Activated CD8-positive, alpha-beta memory T cell treated with anti-CD3 and anti-CD28 coated beads, Interleukin-2, amount 50 U/mL, for 4 hours (primary cell): ENCODE measurements around the gene AMOTL2.

Experiments used
- DNase-seq: peaks from one replicate; pipeline ENCODE4 v3.0.0-alpha.2; 2020

The AMOTL2 gene

GRCh38 chr3:134330883-134331810 is 43.1 kb downstream of the AMOTL2 start:
- no peak for DNase-seq

- no peak for DNase-seq
Measured at GRCh38 chr3:134328846-134329245, 45.4 kb downstream of the AMOTL2 start.

DNA sequence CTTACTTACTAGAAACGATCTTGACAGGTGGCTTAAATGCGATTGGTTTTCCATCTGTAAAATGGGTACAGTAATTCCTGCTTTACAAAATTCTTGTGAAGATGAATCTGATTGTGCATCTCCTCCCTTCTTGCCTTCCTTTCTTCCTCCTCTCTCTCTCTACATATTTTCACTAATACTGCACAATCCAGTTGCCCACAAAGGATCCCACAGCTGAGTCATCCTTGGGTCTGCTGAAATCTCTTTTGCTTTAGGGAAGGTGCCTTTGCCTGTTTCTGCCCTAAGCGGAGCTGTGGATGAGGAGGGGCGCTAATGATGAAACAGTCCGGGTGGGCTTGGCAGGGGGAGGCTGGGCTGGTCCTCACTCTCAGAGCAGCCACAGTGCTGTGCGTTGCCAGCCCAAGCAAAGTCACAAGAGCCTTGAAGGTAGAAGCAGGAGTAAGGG is 46.1 kb downstream of the AMOTL2 start:
- no peak for DNase-seq

DNA sequence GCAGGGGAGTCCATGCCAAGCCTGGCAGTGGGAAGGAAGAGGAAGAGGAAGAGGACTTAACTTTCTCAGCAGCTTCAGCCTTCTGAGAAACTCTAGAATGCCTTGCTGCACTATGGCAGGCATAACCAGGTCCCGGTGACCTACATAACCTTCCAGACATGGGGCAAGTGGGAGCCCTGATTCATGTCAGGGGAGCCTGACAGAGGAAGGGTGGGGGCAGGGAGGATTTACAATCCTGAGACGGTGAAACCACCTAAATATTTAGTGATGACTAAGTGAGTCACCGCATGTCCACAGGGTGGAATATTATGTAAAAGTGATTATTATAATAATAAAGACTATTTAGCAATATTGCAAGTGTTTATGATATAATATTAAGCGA is 46.7 kb downstream of the AMOTL2 start:
- DNase-seq = no peak

- no peak for DNase-seq
Measured at GRCh38 chr3:134326760-134327593, 47.3 kb downstream of the AMOTL2 start.

DNA sequence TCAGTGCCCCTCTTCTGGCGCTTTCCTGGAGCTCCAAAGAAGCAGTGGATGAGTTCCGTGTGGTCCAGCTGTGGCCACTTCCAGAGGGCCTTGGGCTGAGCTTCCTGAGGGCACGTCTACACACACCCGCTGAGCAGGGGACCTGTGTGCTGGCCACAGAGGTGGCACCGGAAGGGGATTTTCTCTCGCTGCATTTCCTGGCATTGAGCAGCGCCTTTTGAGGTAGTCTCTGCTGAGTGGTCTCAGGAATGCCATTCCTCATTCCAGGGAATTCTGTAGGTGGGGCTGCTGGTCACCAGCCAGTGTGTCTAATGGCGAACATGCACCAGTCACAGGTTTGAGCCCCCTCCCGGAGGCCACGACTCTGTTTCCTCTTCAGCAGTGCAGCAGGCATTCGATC is 48.1 kb downstream of the AMOTL2 start:
- no peak for DNase-seq

- DNase-seq = no peak
Measured at GRCh38 chr3:134325706-134326105, 48.5 kb downstream of the AMOTL2 start.

DNA sequence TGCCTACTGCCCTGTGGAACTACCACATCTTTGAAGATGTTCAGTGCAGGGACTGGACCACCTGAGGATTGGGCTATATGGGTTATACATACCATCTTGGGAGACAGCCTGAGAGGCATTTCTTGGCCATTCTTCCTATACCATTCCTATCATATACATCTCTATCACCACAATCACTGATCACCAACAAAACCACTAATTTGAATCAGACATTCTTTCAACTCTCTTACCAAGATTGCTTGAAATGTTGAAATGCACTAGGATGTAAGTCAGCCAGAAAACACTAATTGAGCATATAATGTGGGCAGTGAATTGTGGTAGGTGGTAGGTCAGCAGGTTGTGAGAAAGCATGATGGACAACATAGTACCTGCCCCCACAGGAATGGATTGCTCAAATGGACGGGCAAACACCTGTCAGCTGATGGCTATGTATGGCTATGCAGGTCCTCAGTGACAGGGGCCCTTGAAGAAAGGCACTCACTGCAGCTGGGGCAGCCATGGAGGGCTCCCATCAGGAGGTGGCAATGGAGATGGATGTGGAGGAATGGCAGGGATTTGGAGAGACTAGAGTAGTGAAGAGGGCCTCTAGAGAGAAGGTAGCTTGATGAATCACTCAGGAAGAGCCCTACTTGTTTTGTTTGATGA is 49.1 kb downstream of the AMOTL2 start:
- DNase-seq = no peak

GRCh38 chr3:134323966-134324962 is 50.0 kb downstream of the AMOTL2 start:
- no peak for DNase-seq

DNA sequence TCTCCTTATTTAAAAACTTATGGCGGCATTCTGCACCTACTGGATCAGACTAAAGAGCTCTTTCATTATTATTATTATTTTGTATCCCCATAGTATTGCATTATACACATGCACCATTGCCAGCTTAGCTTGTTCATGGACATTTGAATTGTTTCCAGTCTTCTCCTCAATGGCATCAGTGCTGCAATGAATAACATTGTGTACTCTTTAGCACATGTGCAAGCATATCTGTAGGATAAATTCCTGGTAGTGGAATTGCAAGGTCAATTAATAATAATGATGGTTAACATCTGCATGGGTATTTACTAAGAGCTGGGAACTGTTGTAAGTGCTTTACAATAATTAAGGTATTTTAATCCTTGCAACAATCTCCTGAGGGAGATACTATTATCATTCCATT is 52.0 kb downstream of the AMOTL2 start:
- DNase-seq = no peak

DNA sequence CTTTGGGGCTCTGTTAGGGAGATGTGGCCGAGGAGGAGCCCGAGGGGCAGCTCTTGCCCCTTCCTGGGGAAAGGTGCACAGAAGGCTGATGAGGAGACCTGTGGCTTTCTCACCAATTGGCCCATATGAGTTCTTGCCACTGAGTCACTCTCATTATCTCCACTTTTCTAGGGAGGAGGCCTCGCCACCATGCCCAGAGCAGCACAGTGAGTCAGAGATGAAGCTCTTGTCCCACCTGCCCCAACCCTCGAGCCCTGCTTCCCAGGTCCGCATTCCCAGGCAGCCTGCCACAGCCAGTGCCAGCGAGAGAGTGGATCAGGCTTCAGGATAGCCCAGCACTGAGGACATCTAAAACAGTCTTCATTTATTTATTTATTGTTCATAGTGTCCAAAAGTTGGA is 53.5 kb downstream of the AMOTL2 start:
- no peak for DNase-seq

GRCh38 chr3:134319931-134320330 is 54.3 kb downstream of the AMOTL2 start:
- no peak for DNase-seq

DNA sequence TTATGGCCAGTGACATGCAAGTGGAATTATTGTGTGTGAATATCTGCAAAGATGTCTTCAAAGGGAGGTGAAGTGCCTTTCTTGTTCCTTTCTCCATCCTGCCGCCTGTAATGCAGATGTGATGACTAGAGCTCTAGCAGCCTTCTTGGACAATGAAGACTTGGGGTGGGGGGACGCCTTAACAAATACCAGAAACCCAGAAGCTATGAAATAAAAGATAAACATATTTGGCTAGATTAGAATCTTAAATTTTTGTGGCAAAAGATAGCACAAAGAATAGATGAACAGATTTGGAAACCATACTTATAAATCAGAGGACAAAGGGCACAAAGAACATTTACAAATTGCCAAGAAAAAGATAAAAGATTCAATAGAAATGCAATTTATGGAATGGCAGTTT is 56.1 kb downstream of the AMOTL2 start:
- no peak for DNase-seq

DNA sequence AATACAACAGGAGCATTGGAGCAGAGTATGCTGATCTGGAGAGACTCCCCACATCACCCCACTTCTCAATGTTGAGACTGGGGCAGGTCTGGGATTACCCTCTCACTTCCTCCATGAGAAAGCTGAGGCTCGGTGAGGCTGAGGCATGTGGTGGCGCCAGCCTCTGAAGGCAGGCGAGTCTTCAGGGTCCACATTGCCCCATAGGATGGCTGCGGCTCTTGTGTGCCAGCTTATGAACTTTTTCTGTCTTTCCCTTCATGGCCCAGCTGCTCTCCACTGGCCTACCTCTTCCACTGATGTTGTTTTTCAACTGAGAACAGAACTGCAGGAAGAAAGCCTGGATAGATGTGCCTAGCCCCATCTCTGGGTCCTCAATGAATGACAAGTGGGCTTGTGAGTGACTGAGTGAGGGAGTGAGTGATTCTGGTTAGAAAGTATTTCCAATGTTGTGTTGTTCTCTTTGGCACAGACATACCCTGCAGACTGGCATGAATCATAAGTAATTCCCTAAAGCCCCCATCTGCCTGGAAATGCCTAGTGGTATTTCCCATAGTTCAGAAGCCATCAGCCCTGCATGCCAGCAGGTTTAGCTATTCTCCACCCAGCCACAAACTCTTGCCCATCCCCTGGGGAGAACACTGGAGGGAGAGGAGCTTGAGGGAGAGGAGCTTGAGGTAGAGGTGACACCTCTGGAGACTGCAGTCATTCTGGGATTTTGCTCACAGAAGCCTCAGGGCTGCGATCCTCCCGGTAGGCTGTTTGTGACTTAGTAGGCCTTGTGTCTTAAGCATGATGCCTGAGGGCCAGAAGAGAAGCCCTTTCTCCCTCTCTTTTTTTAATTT is 56.9 kb downstream of the AMOTL2 start:
- DNase-seq = no peak

DNA sequence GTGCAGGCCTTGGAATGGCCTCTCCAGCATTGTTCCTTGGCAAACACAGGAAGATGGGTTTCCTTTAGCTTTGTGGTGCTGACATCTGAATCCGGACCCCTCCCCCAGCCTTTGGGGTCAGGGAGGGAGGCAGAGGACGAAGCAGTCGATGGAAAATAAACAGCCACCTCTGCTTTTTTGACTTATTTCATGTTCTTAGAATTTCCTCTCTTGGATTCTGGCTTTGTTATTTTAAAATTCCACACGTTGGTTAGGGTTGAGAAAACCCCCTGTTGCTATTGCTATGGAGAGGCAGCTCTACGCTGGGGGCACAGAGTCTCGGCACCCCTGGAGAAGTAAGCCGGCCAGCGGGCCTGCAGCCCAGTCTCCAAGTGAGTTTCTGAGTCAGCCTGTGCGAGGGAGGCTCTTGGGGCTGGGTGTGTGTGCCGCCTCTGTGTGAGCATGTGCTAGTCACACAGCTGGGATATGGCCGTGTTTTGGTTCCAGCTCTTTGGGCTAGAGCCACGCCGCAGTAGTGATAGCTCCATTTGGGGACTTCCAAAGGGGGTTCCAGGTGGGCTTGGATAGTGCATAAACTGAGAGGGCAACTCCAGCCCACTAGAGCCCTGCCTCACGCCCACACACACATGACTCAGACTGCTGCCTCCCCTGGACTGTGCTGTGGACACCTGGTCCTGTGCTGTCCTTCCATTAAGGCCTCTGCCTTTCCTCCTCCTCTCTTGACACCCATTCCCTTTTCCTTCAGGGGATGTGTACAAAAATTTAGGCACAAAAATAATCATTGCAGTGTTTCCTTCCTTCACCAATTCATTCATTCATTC is 58.8 kb downstream of the AMOTL2 start:
- DNase-seq = no peak

DNA sequence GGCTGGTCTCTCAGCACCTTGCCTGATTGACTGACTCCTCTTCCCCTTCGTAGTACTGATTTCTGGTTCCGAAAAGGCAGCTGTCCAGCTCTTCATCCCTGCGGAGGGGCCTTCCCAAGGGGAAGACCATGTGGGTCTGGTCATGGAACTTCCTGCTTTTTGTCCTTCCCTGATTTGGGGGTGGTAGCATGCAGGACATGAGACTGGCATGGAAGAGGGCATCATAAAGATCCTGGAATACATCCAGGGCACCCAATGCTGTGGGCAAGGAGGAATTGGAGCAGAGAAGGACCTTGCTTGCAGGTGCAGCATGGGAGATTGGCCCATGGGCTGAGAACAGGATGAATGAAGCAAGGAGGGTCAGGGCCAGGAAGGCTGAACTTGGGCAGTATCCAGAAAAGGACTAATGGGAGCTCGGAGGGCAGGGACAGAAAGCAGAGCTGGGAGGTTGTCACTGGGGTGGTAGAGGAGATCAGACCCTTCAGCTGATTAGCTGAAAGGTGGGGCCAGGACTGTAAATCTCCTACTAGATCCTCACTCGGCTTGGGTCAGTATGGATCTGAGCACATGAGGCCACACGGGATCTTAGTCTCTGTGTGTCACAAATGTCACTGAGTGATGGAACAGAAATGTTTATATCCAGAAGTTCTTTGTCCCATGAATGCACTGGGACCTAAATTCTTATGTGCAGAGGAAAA is 59.5 kb downstream of the AMOTL2 start:
- DNase-seq = no peak

DNA sequence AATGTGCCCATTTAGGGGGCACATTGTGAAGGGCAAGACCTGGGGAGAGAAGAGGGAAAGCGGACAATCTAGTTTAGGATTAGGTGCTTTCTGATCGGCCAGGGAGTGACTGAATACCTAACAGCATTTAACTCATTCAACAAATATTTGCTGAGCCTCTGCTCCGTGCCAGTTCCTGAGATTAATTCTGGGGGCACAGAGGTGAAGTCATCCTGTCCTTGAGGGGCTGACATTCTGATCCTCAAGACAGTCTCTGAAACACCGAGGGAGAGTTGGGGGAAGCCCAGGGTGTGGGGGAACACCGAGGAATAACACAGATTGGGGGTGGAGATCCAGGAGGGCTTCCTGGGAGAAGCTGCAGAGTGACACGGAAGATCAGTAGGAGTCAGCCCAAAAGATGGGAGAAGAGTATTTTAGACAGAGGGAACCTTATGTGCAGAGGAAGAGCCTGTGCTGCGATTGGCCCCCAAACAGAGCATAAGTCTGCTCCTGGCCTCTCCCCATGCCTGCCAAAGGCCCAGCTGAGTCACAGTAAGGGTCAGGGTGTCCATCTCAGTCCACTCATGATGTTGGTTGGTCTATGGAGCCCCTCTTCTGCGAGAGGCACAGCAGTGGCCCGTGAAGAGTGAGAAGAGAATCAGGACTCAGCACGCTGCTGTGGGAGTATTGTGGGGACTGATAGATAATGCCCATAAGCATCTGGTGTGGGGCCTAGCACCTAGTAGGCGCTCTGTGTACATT is 60.2 kb downstream of the AMOTL2 start:
- no peak for DNase-seq

GRCh38 chr3:134312873-134313846 is 61.1 kb downstream of the AMOTL2 start:
- no peak for DNase-seq
